HCT116 (cell line): Measurements from ENCODE around the gene IL4. TPM values are rescaled to one million over a fixed set of nuclear protein-coding genes. Genes with fewer than 3 reads are reported as not detected.

Experiments used
- ATAC-seq: fragments of 200-7000 bp; cut with Tn5 transposase; 2 replicates; pipeline ENCODE4 v1.9.1; 2020; ENCODE audit warnings: mild to moderate bottlenecking, moderate library complexity
- BruUV-seq: library from RNA; stranded (reverse); fragments of 400-500 nt; replicated peaks from 2 replicates; lab custom pipeline; 2021; lab: Mats Ljungman, UMichigan
- CTCF ChIA-PET: fragments of 300-600 bp; sonication (Branson Sonifier 250); formaldehyde crosslinking; loops from one replicate; lab custom pipeline; 2021; ENCODE audit warnings: antibody characterized with exemption; lab: Charles Lee
- POLR2A ChIA-PET: fragments of 300-600, 350-600 bp; sonication (Branson Sonifier 250); formaldehyde crosslinking; loops from one replicate; lab custom pipeline; 2021; ENCODE audit warnings: antibody characterized with exemption; lab: Charles Lee
- RAD21 ChIA-PET, 2 experiments: fragments of 300-600 bp; sonication (Branson Sonifier 250); formaldehyde crosslinking; loops; one replicate each; lab custom pipeline; 2023; ENCODE audit warnings: low total read pairs in 2 of 2; ENCODE audit not compliant: uncharacterized antibody in 2 of 2, unreplicated experiment in 2 of 2, low non-redundant PET in 1 of 2; lab: Charles Lee
- DNase-seq: peaks from one replicate; pipeline ENCODE4 v3.0.0-alpha.2; 2010; ENCODE audit warnings: low read depth, low spot score
- H2AFZ ChIP-seq: fragments of 200-600 bp; shearing (Covaris generic), sonication (generic); 2 replicates; pipeline ENCODE4 v1.6.1; 2017; ENCODE audit warnings: low read depth, mixed run types, mixed read lengths, antibody characterized with exemption, low read length; ENCODE audit not compliant: poor library complexity, severe bottlenecking
- H3K27ac ChIP-seq: 2 replicates; pipeline ENCODE4 v1.5.1; 2012; ENCODE audit warnings: low read depth, low read length
- H3K27me3 ChIP-seq: fragments of 200-600 bp; sonication (generic); 2 replicates; pipeline ENCODE4 v1.6.1; 2016; ENCODE audit warnings: mixed run types, low read length, mixed read lengths; ENCODE audit not compliant: insufficient read depth
- H3K36me3 ChIP-seq, 2 experiments: fragments of 200-500 bp in 1 of 2; fragments of 200-600 bp in 1 of 2; sonication (Bioruptor generic) in 1 of 2; sonication (generic) in 1 of 2; 2 replicates each; pipeline versions ENCODE4 v1.5.1 to v1.6.1; 2014 to 2016; ENCODE audit warnings: low read length in 2 of 2, inconsistent platforms in 1 of 2, mixed read lengths in 1 of 2, mixed run types in 1 of 2; ENCODE audit not compliant: insufficient read depth in 2 of 2, control insufficient read depth in 1 of 2
- H3K4me1 ChIP-seq, 2 experiments: fragments of 200-600 bp in 1 of 2; sonication (generic) in 1 of 2; 2 replicates each; pipeline versions ENCODE4 v1.5.1 to v1.6.1; 2012 to 2017; ENCODE audit warnings: low read length in 2 of 2, inconsistent platforms in 1 of 2, mild to moderate bottlenecking in 1 of 2, mixed read lengths in 1 of 2, mixed run types in 1 of 2, moderate library complexity in 1 of 2; ENCODE audit not compliant: insufficient read depth in 2 of 2, control insufficient read depth in 1 of 2
- H3K4me2 ChIP-seq: fragments of 200-600 bp; sonication (generic); 2 replicates; pipeline ENCODE4 v1.6.1; 2017; ENCODE audit warnings: mixed run types, low read length, mixed read lengths
- H3K4me3 ChIP-seq, 2 experiments: fragments of 200-600 bp in 1 of 2; sonication (generic) in 1 of 2; replicated peaks in 1 of 2; 2 replicates each; pipeline ENCODE4 v1.5.1; 2011 to 2016; ENCODE audit warnings: low read length in 2 of 2, control low read depth in 1 of 2, low read depth in 1 of 2, mild to moderate bottlenecking in 1 of 2, mixed read lengths in 1 of 2, mixed run types in 1 of 2
- H3K79me2 ChIP-seq: fragments of 200-600 bp; sonication (generic); 2 replicates; pipeline ENCODE4 v1.6.1; 2017; ENCODE audit warnings: mild to moderate bottlenecking, mixed run types, low read length, moderate library complexity, mixed read lengths; ENCODE audit not compliant: insufficient read depth
- H3K9ac ChIP-seq: fragments of 200-600 bp; sonication (generic); 2 replicates; pipeline ENCODE4 v1.6.1; 2016; ENCODE audit warnings: low read length, mixed read lengths
- H3K9me2 ChIP-seq: fragments of 200-600 bp; sonication (generic), shearing (Covaris generic); 2 replicates; pipeline ENCODE4 v1.6.1; 2017; ENCODE audit warnings: mixed run types, mild to moderate bottlenecking, moderate library complexity; ENCODE audit not compliant: insufficient read depth
- H3K9me3 ChIP-seq, 2 experiments: fragments of 200-500 bp in 1 of 2; fragments of 200-600 bp in 1 of 2; sonication (Bioruptor generic) in 1 of 2; sonication (generic) in 1 of 2; 2 replicates each; pipeline ENCODE4 v1.6.1; 2014 to 2017; ENCODE audit warnings: low read length in 2 of 2, mixed read lengths in 2 of 2, inconsistent platforms in 1 of 2, low read depth in 1 of 2, mild to moderate bottlenecking in 1 of 2, mixed run types in 1 of 2, moderate library complexity in 1 of 2; ENCODE audit not compliant: control insufficient read depth in 1 of 2, insufficient read depth in 1 of 2
- H4K20me1 ChIP-seq: fragments of 200-600 bp; sonication (generic), shearing (Covaris generic); 2 replicates; pipeline ENCODE4 v1.6.1; 2017; ENCODE audit warnings: mixed run types, mild to moderate bottlenecking, moderate library complexity; ENCODE audit not compliant: insufficient read depth
- CEBPB ChIP-seq: IDR thresholded peaks from 2 replicates; pipeline ENCODE4 v1.6.1; 2012; ENCODE audit warnings: low read depth
- ELF1 ChIP-seq: IDR thresholded peaks from 2 replicates; pipeline ENCODE4 v1.6.1; 2012; ENCODE audit warnings: low read depth, borderline replicate concordance
- EZH2 ChIP-seq: fragments of 200-600 bp; sonication (generic); IDR thresholded peaks from 2 replicates; pipeline ENCODE4 v1.6.1; 2017; ENCODE audit warnings: antibody characterized with exemption, mixed run types
- EZH2phosphoT487 ChIP-seq: fragments of 200-600 bp; IDR thresholded peaks from 2 replicates; pipeline ENCODE4 v1.6.1; 2018; ENCODE audit warnings: antibody characterized with exemption, borderline replicate concordance
- MAX ChIP-seq: IDR thresholded peaks from 2 replicates; pipeline ENCODE4 v1.6.1; 2012
- POLR2A ChIP-seq: IDR thresholded peaks from 2 replicates; pipeline ENCODE4 v1.7.0; 2011; ENCODE audit warnings: borderline replicate concordance; ENCODE audit not compliant: insufficient read depth, insufficient read length; ENCODE audit errors: extremely low read depth
- POLR2AphosphoS5 ChIP-seq: IDR thresholded peaks from 2 replicates; pipeline ENCODE4 v1.6.1; 2011; ENCODE audit warnings: mild to moderate bottlenecking, low read depth, low read length, moderate library complexity
- REST ChIP-seq: IDR thresholded peaks from 2 replicates; pipeline ENCODE4 v1.6.1; 2012; ENCODE audit warnings: low read depth
- SIN3A ChIP-seq: IDR thresholded peaks from 2 replicates; pipeline ENCODE4 v1.6.1; 2012; ENCODE audit warnings: low read depth
- SRF ChIP-seq: IDR thresholded peaks from 2 replicates; pipeline ENCODE4 v1.6.1; 2012; ENCODE audit warnings: low read depth
- YY1 ChIP-seq: IDR thresholded peaks from 2 replicates; pipeline ENCODE4 v1.6.1; 2011; ENCODE audit warnings: low read length, low read depth, moderate library complexity, mild to moderate bottlenecking; ENCODE audit not compliant: insufficient replicate concordance; ENCODE audit errors: extremely low read depth
- intact Hi-C: fragments of 100-400 bp; cut with micrococcal nuclease; formaldehyde crosslinking; loops from 2 replicates; pipeline ENCODE4 v1.10.0; 2022
- total RNA-seq: library from RNA; stranded (reverse); gene quantifications from one replicate; pipeline ENCODE4 v1.2.1, GENCODE V29; 2021; ENCODE audit not compliant: unreplicated experiment
- TF ChIP-seq, protein P1 (sequence below): IDR thresholded peaks from 2 replicates; pipeline ENCODE4 v1.6.1; 2011; ENCODE audit warnings: mild to moderate bottlenecking, low read length, moderate library complexity; ENCODE audit not compliant: insufficient replicate concordance; ENCODE audit errors: extremely low read depth

IL4 gene
- total RNA-seq, 1 experiment from 2014 or later: not detected

- Histone ChIP-seq H3K4me1 (no peaks in the 10 kb centered on the region), H3K9ac (no peak overlapping the region), H3K4me2 (no peak overlapping the region), H3K9me2 (no peaks in the 10 kb centered on the region), H3K36me3 (peaks cover 30 to 36% of the 10 kb centered on the region in 2 experiments), H3K79me2 (no peaks in the 10 kb centered on the region; the same call in 1 of the 2 replicates), H3K27me3 (no peaks in the 10 kb centered on the region), H3K4me3 (no peak overlapping the region), H3K27ac (no peak overlapping the region), H4K20me1 (no peaks in the 10 kb centered on the region), H3K9me3 (no peaks in the 10 kb centered on the region), H2AFZ (no peak overlapping the region)
- no TSS peak for BruUV-seq
- ChIA-PET CTCF (no interaction called here), RAD21 (no interaction called here), POLR2A (no interaction called here)
- intact Hi-C loops: no loop called here
- ATAC-seq: no peak
- TF ChIP-seq EZH2phosphoT487 (no peak), SIN3A (no peak), SRF (no peak), REST (no peak), YY1 (no peak), EZH2 (no peak), POLR2A (no peak), MAX (no peak), ELF1 (no peak), CEBPB (no peak), POLR2AphosphoS5 (no peak)
- TF ChIP-seq, protein P1, sequence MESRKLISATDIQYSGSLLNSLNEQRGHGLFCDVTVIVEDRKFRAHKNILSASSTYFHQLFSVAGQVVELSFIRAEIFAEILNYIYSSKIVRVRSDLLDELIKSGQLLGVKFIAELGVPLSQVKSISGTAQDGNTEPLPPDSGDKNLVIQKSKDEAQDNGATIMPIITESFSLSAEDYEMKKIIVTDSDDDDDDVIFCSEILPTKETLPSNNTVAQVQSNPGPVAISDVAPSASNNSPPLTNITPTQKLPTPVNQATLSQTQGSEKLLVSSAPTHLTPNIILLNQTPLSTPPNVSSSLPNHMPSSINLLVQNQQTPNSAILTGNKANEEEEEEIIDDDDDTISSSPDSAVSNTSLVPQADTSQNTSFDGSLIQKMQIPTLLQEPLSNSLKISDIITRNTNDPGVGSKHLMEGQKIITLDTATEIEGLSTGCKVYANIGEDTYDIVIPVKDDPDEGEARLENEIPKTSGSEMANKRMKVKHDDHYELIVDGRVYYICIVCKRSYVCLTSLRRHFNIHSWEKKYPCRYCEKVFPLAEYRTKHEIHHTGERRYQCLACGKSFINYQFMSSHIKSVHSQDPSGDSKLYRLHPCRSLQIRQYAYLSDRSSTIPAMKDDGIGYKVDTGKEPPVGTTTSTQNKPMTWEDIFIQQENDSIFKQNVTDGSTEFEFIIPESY: no peak
- DNase-seq: no peak
Measured at GRCh38 chr5:132637241-132637640, 36.5 kb upstream of the IL4 start.
